ENCODE results near the gene VPS4A.

DNA sequence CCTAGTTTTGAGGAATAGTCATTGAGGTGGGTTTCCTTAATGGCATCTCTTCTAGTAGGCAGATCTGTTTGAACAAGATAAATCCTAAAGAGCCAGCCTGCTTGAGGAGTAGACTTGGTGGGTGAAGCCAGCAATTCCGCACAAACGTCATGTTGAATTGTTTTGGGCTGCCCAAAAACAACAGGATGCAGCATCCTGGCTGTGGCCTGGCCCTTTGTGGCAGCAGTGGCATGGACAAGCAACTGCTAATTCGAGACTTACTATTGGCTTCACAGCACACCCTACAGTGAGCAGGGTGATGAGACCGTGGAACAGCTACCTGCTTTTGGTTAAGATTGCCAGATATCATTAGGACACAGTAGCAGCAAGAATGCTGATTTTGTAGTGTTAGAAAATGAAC is 9.3 kb upstream of the VPS4A start:
- TF ChIP-seq CHD1 (IDR thresholded peaks at IDR 0.05; ENCODE audit: low read depth, low read length) (no peak), POLR2A (IDR thresholded peaks at IDR 0.05; ENCODE audit: low read depth, low read length) (no peak), MXI1 (IDR thresholded peaks at IDR 0.05; ENCODE audit: borderline replicate concordance, low read depth, low read length) (no peak), MAFK (IDR thresholded peaks at IDR 0.05; ENCODE audit: low read depth, low read length) (no peak), NFE2L2 (IDR thresholded peaks at IDR 0.05; ENCODE audit: low read depth, low read length) (no peak), RCOR1 (IDR thresholded peaks at IDR 0.05; ENCODE audit: insufficient replicate concordance, low read length) (no peak)
- TF ChIP-seq, protein P1, sequence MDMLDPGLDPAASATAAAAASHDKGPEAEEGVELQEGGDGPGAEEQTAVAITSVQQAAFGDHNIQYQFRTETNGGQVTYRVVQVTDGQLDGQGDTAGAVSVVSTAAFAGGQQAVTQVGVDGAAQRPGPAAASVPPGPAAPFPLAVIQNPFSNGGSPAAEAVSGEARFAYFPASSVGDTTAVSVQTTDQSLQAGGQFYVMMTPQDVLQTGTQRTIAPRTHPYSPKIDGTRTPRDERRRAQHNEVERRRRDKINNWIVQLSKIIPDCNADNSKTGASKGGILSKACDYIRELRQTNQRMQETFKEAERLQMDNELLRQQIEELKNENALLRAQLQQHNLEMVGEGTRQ (IDR thresholded peaks at IDR 0.05; ENCODE audit: low read depth, low read length), result no peak
- TF ChIP-seq, protein P2, sequence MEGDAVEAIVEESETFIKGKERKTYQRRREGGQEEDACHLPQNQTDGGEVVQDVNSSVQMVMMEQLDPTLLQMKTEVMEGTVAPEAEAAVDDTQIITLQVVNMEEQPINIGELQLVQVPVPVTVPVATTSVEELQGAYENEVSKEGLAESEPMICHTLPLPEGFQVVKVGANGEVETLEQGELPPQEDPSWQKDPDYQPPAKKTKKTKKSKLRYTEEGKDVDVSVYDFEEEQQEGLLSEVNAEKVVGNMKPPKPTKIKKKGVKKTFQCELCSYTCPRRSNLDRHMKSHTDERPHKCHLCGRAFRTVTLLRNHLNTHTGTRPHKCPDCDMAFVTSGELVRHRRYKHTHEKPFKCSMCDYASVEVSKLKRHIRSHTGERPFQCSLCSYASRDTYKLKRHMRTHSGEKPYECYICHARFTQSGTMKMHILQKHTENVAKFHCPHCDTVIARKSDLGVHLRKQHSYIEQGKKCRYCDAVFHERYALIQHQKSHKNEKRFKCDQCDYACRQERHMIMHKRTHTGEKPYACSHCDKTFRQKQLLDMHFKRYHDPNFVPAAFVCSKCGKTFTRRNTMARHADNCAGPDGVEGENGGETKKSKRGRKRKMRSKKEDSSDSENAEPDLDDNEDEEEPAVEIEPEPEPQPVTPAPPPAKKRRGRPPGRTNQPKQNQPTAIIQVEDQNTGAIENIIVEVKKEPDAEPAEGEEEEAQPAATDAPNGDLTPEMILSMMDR (conservative IDR thresholded peaks at IDR 0.05; ENCODE audit: low read depth, low read length), result no peak

Measured in IMR-90 (cell line).